ENCODE data around the gene OR2M2. TPM values are rescaled to one million over a fixed set of nuclear protein-coding genes. Genes with fewer than 3 reads are reported as not detected.

OR2M2 gene
- total RNA-seq, 1 experiment from 2014 or later, result not detected

- CTCF ChIA-PET, result no interaction called here
- no peaks in the 10 kb centered on the region for H3K27me3 Mint-ChIP-seq (ENCODE audit: unreplicated experiment)
- H3K4me3 Mint-ChIP-seq (ENCODE audit: low read depth, unreplicated experiment), result no peak overlapping the region
- H3K9me3 Mint-ChIP-seq (ENCODE audit: low read depth, unreplicated experiment), result peaks cover 30% of the 10 kb centered on the region
- no peak for TF ChIP-seq CTCF (IDR thresholded peaks at IDR 0.05; ENCODE audit: unreplicated experiment)
- no peak for DNase-seq
- intact Hi-C loops (cut with micrococcal nuclease; ENCODE audit: unreplicated experiment), result no loop called here
- H3K4me1 Mint-ChIP-seq (ENCODE audit: low read depth, unreplicated experiment), result no peaks in the 10 kb centered on the region
- no peak overlapping the region for H3K27ac Mint-ChIP-seq (ENCODE audit: unreplicated experiment)
- no peaks in the 10 kb centered on the region for H3K36me3 Mint-ChIP-seq (ENCODE audit: insufficient read depth, unreplicated experiment)
- no TSS peak for BruUV-seq (replicated peaks)
Measured at GRCh38 chr1:248187363-248187762, 12.7 kb downstream of the OR2M2 start.

GRCh38 chr1:248189026-248189425 lies 14.4 kb downstream of the OR2M2 start:
- H3K9me3 Mint-ChIP-seq (ENCODE audit: low read depth, unreplicated experiment), result peaks cover 25% of the 10 kb centered on the region
- intact Hi-C loops (cut with micrococcal nuclease; ENCODE audit: unreplicated experiment), result no loop called here
- no peak overlapping the region for H3K4me3 Mint-ChIP-seq (ENCODE audit: low read depth, unreplicated experiment)
- TF ChIP-seq CTCF (IDR thresholded peaks at IDR 0.05; ENCODE audit: unreplicated experiment), result no peak
- BruUV-seq (replicated peaks), result no TSS peak
- H3K27ac Mint-ChIP-seq (ENCODE audit: unreplicated experiment), result no peak overlapping the region
- H3K4me1 Mint-ChIP-seq (ENCODE audit: low read depth, unreplicated experiment), result no peaks in the 10 kb centered on the region
- H3K27me3 Mint-ChIP-seq (ENCODE audit: unreplicated experiment), result no peaks in the 10 kb centered on the region
- H3K36me3 Mint-ChIP-seq (ENCODE audit: insufficient read depth, unreplicated experiment), result no peaks in the 10 kb centered on the region
- DNase-seq, result no peak
- CTCF ChIA-PET, result no interaction called here

GRCh38 chr1:248194117-248194516 lies 19.5 kb downstream of the OR2M2 start:
- CTCF ChIA-PET, result no interaction called here
- no peak for DNase-seq
- Mint-ChIP-seq H3K27me3 (ENCODE audit: unreplicated experiment) (no peaks in the 10 kb centered on the region), H3K27ac (ENCODE audit: unreplicated experiment) (no peak overlapping the region), H3K36me3 (ENCODE audit: insufficient read depth, unreplicated experiment) (no peaks in the 10 kb centered on the region), H3K9me3 (ENCODE audit: low read depth, unreplicated experiment) (peaks cover 22% of the 10 kb centered on the region), H3K4me1 (ENCODE audit: low read depth, unreplicated experiment) (no peaks in the 10 kb centered on the region), H3K4me3 (ENCODE audit: low read depth, unreplicated experiment) (no peak overlapping the region)
- TF ChIP-seq CTCF (IDR thresholded peaks at IDR 0.05; ENCODE audit: unreplicated experiment), result no peak
- intact Hi-C loops (cut with micrococcal nuclease; ENCODE audit: unreplicated experiment), result no loop called here
- no TSS peak for BruUV-seq (replicated peaks)

- Mint-ChIP-seq H3K4me3 (ENCODE audit: low read depth, unreplicated experiment) (no peak within 1 kb of the TSS), H3K36me3 (ENCODE audit: insufficient read depth, unreplicated experiment) (no peaks in the 10 kb centered on the region), H3K27me3 (ENCODE audit: unreplicated experiment) (no peaks in the 10 kb centered on the region), H3K27ac (ENCODE audit: unreplicated experiment) (no peak within 1 kb of the TSS), H3K4me1 (ENCODE audit: low read depth, unreplicated experiment) (no peaks in the 10 kb centered on the region), H3K9me3 (ENCODE audit: low read depth, unreplicated experiment) (peaks cover 12% of the 10 kb centered on the region)
- CTCF ChIA-PET, result no interaction called here
- intact Hi-C loops (cut with micrococcal nuclease; ENCODE audit: unreplicated experiment), result no loop called here
- TF ChIP-seq CTCF (IDR thresholded peaks at IDR 0.05; ENCODE audit: unreplicated experiment), result no peak
- no TSS peak for BruUV-seq (replicated peaks)
- DNase-seq, result no peak
Measured at GRCh38 chr1:248196965-248197364, 22.3 kb downstream of the OR2M2 start, which contains the start of gene OR2M3. OR2M3 (plus strand) TSS chr1:248197265; CDS start chr1:248203068, 5,803 bp downstream.
